IPS-11a (cell line): Measurements from ENCODE around the gene ZBTB3.
"Not testable (repeated sequence)": the region's sequence is repeated elsewhere in the genome, so short reads cannot be mapped to it uniquely, and the experiment has no call there.

Experiments used
- H3K4me3 ChIP-seq: one replicate; pipeline ENCODE4 v1.5.1; 2013; ENCODE audit warnings: low read depth, low read length, control low read depth

ZBTB3 gene

DNA sequence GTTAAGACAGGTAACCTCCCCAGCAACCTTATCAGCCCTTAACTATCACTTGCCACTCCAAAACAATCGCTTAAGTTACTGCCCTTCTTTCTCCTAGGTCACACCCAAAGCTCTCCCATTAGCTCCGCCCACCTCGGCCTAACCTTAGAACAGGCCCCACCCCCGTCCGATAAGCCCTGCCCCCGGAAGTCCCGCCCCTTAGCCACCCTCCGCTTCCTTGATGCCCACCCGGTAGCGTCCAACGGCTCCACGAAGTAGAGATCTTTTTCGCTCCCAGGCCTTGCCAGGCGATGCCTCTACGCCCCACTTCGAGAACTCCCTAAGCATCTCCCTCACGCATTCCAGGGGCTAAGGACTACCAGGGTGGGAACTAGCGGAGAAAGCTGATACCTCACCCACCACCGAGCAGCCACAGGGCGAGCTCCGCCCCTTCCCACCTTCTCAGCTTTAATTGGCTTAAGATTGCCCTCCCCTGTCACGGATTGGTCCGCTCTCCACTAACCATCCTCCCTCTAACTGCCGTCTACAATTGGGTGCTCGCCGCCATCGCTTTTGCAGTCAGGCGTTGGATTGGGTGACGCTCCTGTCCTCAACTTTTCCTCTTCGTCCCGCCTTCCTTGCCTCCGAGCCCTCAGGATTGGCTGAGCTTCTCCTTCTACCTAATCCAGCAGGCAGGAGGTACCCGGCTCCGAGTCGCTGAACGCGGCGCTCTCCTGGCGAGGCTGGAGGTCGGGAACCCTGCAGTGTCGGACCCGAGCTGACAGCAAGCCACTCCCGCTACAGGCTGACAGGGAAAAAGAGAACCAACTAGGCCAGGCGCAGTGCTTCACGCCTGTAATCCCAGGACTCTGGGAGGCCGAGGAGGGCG lies at the start of gene ZBTB3:
Gene ZBTB3, minus strand, starts transcription at position 425 of the 868 bp plus-strand sequence. CDS start 496 bp downstream, outside the sequence.
- H3K4me3 ChIP-seq: peak within 1 kb of the TSS; percentile 97

DNA sequence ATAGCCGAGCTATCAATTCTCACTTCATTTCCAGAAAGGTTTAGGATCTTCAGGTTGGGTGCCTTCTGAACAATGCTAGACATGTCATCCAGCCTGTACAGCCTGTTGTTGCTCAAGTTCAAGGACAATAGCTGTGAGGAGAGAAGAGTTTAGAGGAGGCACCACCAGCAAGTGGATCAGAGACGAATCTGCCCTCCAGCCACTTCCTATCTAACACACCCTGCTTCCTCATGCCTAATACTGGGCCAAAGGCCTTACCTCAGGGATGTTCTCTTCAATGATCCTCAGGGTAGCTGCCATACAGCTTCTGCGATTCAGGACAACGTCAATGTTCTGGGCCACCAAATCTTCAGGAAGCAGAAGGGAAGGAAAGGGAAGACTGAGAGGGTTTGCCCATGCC lies 47.1 kb upstream of the ZBTB3 start:
- no peak overlapping the region for H3K4me3 ChIP-seq

DNA sequence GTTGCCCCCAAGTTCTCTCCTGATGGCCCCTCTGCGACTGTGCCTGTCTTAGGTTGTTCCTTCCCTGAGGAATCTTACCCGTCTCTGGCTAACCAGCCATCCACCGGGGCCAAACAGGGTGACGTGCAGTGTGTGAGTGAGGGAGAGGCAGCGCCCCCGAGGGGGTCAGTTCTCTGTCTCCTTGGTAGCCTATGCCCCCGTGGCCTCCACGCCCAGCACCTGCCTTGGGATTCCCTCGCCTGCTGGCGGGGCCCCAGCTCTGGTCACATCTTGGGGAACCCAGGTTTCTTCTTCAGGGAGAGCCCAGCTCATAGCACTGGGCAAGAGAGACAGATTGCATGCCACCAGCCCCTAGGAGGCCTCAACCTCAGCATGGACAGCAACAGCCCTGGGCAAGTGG lies 45.5 kb upstream of the ZBTB3 start:
- H3K4me3 ChIP-seq: no peak overlapping the region

DNA sequence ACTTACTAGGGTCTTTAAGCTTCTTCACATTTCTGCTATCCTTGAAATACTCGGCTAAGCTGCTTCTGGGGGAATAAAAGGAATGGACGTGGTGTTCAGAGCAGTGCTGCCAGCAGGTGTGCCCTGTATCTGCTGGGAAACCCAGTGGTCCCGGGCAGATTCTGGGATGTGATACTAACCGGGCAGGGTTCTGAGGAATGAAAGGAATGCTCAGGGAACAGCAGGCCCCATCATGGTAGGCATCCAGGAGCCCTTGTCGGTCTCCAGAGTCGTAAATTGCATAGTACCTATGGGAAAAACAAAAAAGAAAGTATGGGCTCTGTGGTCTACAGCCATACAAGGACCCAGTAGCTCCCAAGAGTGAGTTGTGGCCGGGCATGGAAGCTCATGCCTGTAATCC lies 42.3 kb upstream of the ZBTB3 start:
- no peak overlapping the region for H3K4me3 ChIP-seq

DNA sequence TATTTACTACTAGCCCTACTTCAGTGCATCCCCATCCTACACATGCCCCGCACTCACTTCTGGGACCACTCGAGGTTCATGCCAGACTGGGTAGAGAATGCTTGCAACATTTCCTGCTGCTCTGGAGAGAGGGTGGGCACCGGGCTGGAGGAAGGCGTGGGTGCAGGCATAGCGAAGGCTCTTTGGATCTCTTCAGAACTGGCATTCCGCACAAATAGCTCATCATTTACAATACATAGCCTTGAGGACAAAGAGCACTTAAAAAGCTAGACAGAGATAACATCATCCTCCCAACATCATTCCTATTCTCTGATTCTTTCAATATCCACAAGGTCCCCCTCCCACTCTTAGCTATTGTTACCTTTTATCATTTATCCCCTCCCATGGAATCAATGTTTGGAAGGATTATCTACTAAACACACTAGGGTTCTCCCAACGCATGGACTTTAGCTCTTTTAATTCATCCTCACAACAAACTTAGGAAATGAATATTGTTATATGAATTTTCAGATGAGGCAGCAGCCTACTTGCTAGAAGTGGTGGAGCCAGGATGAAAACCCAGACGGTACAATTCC lies 40.3 kb upstream of the ZBTB3 start:
- H3K4me3 ChIP-seq: no peak overlapping the region

DNA sequence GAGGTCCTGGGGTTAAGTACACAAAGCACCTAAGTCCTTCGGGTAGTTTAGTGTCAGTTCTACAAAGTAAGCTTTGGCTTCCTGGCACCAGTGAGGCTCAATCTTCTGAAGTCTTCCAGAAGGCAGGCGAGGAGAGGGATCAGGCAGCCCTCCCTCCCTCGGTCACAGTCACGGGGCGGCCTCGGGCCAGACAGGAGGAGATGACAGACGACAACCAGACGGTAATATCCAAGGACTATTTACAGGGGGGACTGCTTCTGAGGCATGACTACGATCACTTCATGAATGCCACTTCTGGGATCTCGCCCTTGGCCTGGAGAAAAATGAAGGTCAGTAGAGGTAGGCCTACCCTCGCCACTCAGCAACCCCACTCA lies 38.2 kb upstream of the ZBTB3 start:
- H3K4me3 ChIP-seq: peak overlapping the region; percentile 97

DNA sequence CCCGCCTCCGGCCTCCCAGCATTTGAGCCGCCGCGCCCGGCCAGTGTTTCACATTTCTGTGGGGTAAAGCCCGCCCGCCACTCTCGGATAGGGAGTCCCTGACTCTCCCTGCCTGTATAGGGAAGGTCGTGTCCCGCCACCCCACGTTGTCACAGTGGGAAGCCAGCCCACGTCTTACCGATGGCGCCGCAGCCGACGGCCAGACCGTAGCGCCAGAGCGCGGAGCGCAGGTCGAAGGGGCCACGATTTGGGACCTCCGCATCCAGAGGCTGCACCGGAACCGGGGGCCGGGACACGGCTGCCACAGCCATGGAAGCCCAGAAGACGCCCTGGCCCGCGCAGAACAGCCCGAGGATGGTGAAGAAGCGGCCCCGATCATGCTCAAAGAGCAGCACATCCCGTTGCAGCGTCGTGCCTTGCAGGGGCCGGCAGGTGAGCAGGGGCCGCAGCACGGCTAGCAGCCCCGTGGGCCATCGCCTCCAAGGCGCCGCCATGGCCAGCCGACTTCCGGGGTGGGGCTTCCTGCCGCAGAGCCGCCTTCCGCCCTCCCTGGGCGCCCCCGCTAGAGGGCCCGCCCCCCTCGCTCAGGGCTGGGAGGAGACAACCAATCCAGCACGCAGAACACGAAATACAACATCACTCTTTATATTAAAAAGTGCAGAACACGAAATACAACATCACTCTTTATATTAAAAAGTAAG lies 37.7 kb upstream of the ZBTB3 start, which contains the start of gene TMEM223:
Gene TMEM223, minus strand, starts transcription at position 506 of the 701 bp plus-strand sequence. Its CDS starts 12 bp downstream, at position 494.
- peak within 1 kb of the TSS; percentile 97 for H3K4me3 ChIP-seq

DNA sequence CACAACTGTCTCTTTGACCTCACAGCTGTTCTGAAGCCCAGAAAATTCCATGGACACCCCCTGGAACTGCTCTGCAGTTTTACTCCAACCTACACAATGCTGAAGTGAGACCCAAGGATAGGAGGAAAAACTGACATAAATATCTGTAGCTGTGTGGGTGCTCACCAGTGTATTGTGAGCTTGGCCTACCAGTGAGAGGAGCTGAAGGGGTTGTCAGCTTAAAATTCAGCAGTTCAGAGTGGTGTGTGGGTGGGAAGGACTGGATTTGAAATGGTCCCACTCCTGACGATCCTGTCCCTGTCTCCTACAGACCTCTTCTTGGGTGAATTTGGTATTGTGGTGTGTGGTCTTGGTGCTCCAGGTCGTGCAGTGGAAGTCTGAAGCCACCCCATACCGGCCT lies 35.6 kb upstream of the ZBTB3 start:
- H3K4me3 ChIP-seq: no peak overlapping the region

DNA sequence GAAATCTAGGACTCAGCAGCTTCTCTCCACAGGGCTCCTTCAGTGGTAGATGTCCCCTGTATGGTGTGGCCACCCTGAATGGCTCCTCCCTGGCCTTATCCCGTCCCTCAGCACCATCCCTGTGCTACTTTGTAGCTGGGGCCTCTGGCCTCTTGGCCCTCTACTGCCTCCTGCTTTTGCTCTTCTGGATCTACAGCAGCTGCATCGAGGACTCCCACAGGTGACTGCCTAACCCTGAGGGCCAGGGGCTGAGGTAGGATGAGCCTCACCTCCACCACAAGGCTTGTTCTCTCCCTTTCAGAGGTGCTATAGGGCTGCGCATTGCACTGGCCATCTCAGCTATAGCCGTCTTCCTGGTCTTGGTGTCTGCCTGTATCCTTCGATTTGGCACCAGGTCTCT lies 35.0 kb upstream of the ZBTB3 start:
- no peak overlapping the region for H3K4me3 ChIP-seq

DNA sequence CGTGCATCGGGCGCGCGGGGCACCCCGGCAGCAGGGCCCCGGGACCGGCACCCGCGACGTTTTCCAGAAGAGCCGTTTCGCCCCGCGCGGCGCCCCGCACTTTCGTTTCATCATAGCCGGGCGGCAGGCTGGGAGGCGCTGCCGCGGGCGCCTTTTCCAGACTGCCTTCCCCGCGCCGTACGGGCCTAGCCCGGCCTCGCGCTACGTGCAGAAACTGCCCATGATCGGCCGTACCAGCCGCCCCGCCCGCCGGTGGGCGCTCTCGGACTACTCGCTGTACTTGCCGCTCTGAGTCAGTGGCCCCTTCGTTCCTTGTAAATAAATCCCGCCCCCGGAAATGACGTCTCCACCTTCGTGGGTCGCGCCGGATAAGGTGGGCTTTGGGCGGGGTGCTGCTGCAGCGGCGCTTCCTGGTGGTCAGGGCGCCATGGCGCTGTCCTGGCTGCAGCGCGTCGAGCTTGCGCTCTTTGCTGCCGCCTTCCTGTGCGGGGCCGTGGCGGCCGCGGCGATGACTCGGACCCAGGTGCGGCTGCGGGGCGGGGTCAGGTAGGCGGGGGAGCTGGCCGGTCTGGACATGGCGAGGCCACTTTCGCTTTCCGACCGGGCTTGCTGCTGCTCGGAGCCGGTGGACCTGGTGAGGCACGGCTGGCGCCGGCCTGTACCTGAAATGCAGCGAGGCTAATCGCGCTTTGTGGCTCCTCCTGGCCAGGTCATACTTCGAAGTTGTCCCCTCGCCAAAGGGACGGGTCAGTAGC lies 33.2 kb upstream of the ZBTB3 start, which contains the start of gene TMEM179B:
Gene TMEM179B, plus strand, starts transcription at position 398 of the 755 bp plus-strand sequence. Its CDS starts 30 bp downstream, at position 428.
- H3K4me3 ChIP-seq: peak within 1 kb of the TSS; percentile 95

DNA sequence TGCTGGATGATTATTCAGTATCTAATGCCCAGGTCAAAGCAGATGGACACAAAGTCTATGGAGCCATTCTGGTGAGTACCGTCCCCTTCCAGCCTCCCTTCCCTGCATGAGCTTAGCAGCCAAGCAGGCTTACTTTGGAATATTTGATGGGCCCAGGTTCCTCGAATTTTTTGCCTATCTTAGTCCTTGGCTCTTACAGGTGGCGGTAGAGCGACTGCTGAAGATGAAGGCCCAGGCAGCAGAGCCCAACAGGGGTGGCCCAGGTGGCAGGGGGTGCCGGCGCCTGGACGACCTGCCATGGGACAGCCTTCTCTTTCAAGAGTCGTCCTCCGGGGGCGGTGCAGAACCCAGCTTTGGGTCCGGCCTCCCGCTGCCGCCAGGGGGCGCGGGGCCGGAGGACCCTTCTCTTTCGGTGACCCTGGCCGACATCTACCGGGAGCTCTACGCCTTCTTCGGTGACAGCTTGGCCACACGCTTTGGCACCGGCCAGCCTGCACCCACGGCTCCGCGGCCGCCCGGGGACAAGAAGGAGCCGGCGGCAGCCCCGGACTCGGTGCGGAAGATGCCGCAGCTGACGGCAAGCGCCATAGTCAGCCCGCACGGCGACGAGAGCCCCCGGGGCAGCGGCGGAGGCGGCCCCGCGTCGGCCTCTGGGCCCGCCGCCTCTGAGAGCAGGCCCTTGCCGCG lies 32.5 kb upstream of the ZBTB3 start:
- peak overlapping the region; percentile 95 for H3K4me3 ChIP-seq

DNA sequence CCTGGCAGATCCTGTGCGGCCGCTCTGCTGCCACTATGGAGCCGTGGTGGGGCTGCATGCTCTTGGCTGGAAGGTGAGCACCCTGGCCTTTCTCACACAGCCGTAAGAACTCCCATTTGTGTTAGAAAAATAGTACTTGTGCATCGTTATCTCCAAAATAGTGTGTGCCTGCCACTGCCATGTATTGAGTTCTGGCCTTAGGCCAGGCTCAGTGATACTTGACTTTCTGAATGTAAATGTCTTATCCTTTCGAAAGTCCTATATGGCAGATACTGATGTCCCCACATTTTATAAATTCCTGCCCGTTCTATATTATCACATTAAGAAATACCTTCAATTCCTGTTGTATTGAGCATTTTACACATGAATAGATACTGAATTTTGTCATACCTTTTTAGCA lies 28.8 kb upstream of the ZBTB3 start:
- no peak overlapping the region for H3K4me3 ChIP-seq

DNA sequence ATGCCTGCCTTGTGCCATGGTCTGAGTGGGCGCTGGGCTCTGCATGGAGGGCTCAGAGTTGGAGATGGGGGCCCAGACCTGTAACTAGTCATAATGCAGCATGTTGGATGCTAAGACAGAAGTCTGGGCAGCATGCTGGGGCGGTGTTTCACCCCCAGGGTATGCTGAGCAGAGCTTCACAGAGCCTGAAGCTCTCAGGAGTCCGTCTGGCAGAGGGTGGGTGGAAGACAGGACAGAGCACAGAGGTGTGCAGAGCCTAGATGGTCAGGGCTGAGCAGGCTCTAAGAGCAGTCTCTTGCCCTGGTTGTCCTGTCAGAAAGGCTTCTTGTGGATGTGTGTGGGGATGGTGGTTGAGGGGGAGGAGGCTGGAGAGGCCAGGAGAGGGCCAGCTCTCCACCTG lies 24.5 kb upstream of the ZBTB3 start:
- no peak overlapping the region for H3K4me3 ChIP-seq

DNA sequence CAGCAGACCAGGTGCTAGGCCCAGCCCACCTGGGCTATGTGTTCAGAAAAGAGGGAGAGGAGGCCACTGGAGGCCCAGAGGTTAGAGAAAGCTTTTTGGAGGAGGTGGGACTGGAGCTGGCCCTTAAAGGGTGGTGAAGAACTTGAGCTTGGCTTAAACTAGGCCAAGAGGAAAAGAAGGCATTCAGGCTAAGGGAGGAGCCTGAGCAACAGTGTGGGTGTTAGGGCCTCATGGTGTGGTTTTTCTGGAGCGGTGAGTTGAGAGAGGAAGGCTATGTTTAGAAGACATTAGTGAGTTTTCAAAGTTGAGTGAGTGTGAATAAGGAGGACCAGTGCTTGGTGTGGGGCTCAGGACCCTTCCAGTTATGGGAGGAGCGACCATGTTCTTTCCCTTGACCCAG lies 23.4 kb upstream of the ZBTB3 start:
- H3K4me3 ChIP-seq: no peak overlapping the region

DNA sequence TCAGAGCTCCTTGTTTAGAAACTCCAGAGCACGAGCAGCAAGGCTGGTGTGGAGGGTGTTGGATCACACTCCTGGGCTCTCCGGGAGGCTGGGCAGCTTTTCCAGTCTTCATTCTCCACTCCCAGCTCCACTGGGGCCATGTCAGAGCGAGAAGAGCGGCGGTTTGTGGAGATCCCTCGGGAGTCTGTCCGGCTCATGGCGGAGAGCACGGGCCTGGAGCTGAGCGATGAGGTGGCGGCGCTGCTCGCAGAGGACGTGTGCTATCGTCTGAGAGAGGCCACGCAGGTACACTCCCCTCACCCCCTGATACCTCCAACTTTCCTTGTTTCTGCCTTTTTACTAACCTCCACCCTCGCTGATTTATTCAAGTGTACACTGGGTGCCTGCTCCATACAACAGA lies 21.7 kb upstream of the ZBTB3 start:
- no peak overlapping the region for H3K4me3 ChIP-seq

DNA sequence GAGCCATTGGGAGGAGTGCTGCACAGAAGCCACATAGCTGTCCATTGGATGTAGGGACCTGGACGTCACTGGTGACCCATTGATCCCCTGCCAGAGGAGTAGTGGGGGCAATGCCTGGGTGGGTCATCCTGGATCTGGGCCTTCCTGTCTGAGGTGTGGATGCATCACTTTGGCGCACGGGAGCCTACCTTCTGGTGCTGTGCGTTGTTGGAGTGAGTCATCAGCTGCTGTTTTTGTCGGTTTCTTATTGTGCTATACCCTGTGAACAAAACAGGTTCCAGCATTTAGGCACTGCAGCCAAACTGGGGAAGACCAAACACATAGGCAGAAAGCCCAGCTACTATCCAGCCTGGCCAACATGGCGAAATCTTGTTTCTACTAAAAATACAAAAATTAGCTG lies 20.4 kb upstream of the ZBTB3 start:
- no peak overlapping the region for H3K4me3 ChIP-seq

DNA sequence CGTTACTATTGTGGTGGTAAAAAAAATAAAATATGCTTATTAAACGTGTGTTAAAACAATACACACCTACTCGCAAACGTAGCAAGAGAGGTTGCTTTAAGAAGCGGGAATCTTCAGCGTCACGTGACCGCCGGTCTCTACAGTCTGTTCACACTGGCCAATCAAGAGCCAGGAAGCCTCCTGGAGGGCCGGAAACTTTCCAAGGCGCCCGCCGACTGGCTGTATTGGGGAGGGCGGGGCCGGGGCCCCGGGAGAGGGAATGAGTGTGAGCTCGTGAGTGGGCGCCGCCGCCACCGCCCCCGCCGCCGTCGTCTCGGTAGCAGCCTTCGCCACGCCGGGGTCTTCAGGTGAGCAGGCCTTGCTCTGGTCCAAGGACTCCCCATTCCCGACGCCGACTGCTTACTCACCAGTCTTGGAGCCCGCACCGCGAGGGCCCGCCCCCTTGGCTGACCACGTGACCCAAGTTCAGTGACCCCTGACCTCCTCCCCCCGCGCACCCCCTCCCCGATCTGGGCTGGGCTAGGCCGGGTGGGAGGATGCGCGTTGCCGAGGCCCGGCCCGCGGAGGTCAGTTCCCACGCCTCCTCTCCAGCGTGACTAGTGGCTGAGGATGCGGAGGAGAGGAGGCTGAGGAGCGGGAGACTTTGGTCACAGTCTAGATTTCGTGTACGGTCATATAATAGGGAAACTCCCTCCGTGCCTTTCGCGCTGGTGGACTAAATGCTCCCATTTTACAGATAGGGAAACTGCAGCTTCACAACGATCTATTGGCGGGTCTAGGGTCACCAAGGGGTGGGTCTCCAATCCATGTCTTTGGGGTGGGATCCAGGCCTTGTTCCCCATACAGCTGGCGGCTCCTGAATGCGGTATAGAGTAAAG lies 17.4 kb upstream of the ZBTB3 start, which contains the start of gene TAF6L:
Gene TAF6L, plus strand, starts transcription at position 253 of the 878 bp plus-strand sequence. CDS start 4,388 bp downstream, outside the sequence.
- peak within 1 kb of the TSS; percentile 92 for H3K4me3 ChIP-seq

DNA sequence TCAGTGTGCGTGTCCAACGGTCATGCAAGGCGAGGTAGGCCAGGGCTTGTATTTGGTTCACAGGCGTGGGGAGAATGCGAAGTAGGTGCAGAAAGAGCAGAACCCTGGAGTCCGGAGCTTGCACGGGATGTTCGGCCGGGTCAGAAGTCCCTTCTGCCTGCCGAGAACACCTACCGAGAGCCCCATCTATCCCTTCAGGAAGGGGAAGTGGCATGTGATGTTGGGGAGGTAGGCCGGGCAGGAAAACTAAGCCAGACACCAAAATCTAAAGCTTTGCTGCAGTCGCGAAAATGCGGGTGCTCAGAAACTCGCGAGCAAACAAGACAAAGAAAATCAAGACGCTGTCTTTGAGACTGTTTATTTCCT lies 16.8 kb upstream of the ZBTB3 start:
- H3K4me3 ChIP-seq: peak overlapping the region; percentile 40

DNA sequence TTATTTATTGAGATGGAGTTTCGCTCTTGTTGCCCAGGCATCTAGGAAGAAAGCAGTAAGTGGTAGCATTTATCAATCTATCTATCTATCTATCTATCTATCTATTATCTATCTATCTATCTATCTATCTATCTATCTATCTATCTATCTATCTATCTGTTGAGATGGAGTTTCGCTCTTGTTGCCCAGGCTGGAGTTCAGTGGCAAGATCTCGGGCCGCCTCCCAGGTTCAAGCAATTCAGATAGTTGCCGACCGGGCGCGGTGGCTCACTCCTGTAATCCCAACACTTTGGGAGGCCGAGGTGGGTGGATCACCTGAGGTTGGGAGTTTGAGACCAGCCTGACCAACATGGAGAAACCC lies 6.9 kb upstream of the ZBTB3 start:
- H3K4me3 ChIP-seq: not testable (repeated sequence)
